IPS-11a (cell line): ENCODE measurements around the gene HSH2D.
"Not testable (repeated sequence)": the region's sequence is repeated elsewhere in the genome, so short reads cannot be mapped to it uniquely, and the experiment has no call there.

ENCODE experiments used
- H3K4me3 ChIP-seq: one replicate; pipeline ENCODE4 v1.5.1; 2013; ENCODE audit warnings: low read depth, low read length, control low read depth

The HSH2D gene

DNA sequence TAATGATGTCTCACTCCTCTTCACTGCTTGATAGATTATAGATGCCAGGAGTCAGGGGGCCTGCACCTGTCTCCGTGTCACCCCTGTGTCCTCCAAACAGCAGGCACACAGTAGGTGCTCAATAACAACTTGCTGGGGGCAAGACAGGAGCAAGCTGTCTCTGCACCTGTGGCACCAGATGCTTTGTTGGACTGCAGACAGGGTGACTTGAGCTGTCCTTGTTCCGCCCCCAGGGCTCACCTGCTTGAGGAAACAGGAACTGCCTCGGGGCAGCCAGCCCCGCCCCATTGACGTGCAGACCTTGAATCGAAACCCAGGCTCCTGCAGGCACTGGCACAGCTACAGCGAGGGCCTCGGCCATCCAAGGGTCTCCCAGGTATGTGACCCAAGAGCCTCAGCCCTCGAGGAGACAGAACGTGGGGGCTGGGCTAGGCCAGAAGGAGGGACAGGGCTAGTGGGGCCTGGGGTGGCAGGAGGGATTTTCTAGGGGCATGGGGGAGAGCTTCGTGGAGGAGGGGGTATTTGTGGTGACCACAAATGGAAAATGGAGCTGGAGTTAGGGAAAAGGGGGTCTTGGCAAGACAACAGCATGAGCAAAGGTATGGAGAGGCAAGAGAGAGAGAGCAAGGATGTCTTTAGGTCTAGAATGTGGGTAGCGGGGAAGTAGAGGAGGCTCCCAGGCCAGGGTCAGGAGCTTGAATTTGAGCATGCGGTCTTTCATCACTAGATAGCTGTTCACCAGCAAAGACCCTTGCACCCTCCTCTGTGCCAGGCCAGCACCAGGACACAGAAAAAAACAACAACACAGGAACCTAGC, at the start of gene HSH2D:
Gene HSH2D (plus strand): TSS at position 287 of the 817 bp plus-strand sequence. CDS start 5,066 bp downstream, outside the sequence.
- no peak within 1 kb of the TSS for H3K4me3 ChIP-seq

GRCh38 chr19:16094360-16095070, 49.0 kb upstream of the HSH2D start:
- H3K4me3 ChIP-seq = no peak overlapping the region

DNA sequence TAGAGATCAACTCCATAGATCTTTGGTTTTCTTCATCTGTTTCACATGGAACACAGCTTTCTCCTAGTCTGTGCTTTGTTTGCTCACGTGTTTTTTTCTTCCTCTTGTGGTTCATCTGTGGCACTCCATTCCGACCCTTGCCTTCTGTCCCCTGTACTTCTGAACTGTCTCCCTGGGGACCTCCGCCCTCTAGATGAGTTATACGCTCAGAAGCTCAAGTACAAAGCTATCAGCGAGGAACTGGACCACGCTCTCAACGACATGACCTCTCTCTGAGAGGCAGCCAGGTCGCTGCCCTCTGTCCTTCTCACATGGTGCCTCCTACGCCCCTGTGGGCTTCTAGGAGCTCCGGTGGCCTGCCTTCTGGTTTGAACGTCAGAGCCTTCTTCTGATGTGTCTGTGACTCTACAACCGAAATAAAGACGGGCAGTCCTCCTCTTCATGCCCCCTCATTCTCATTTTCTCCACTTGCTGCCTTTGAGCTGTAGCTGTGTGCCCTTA, 48.4 kb upstream of the HSH2D start:
- H3K4me3 ChIP-seq = no peak overlapping the region

- H3K4me3 ChIP-seq = no peak overlapping the region
Measured at GRCh38 chr19:16096280-16096855, 47.1 kb upstream of the HSH2D start.

- H3K4me3 ChIP-seq = no peak overlapping the region
Measured at GRCh38 chr19:16098416-16098768, 45.1 kb upstream of the HSH2D start.

DNA sequence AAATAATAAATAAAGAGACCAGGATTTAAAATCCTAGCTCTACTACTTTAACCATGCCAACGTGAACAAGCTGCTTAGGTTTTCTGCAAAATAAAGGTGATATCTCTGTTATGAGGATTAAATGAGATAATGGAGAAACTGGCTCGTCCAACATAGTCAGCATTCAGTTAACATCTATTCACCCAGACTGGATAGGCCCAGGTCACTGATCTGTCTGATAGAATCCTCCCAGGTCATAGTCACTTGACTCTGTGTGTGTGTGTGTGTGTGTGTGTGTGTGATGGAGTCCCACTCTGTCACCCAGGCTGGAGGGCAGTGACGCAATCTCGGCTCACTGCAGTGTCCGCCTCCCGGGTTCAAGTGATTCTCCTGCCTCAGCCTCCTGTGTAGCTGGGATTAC, 44.7 kb upstream of the HSH2D start:
- H3K4me3 ChIP-seq = no peak overlapping the region

DNA sequence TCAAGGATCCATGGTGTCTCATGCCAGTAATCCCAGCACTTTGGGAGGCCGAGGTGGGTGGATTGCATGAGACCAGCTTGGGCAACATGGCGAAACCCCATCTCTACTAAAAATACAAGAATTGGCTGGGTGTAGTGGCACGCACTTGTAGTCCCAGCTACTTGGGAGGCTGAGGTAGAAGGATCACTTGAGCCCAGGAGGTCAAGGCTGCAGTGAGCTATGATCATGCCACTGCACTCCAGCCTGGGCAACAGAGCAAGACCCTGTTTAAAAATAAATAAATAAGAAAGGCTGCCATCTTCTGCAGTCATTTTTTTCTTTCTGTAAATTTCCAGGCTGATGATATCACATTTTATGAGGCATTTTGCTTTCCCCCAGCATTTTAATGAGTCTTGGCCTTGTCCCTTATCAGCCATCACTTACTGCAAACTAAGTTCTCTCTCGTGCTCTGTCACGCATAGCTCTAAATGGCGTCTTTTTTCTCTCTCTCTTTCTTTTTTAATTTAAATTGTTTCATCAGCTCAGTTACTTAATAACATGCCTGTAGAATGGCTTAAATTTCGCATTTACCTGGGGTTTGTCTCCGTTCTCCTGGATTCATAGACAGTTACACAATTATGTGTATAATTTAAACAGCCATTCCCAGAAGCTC, 44.0 kb upstream of the HSH2D start:
- H3K4me3 ChIP-seq = not testable (repeated sequence)

- no peak overlapping the region for H3K4me3 ChIP-seq
Measured at GRCh38 chr19:16100524-16100923, 43.0 kb upstream of the HSH2D start.

DNA sequence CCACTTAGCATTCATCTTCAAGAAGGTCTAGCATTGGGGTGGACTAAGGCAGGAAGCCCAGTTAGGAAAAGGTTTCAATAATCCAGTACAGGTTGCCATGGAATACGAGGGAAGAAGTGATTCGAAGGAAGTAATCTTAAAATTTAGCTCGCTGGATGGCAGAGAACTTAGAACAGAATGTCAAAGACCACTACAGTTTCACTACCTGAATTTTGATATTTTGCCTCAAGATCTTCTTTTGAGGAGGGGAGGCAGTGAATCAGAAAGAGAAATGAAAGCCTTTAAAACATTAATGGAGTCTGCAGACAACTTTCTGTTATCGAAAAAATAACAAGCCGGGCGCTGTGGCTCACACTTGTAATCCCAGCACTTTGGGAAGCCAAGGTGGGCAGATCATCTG, 38.8 kb upstream of the HSH2D start:
- no peak overlapping the region for H3K4me3 ChIP-seq

- H3K4me3 ChIP-seq = no peak overlapping the region
Measured at GRCh38 chr19:16106121-16106520, 37.4 kb upstream of the HSH2D start.

DNA sequence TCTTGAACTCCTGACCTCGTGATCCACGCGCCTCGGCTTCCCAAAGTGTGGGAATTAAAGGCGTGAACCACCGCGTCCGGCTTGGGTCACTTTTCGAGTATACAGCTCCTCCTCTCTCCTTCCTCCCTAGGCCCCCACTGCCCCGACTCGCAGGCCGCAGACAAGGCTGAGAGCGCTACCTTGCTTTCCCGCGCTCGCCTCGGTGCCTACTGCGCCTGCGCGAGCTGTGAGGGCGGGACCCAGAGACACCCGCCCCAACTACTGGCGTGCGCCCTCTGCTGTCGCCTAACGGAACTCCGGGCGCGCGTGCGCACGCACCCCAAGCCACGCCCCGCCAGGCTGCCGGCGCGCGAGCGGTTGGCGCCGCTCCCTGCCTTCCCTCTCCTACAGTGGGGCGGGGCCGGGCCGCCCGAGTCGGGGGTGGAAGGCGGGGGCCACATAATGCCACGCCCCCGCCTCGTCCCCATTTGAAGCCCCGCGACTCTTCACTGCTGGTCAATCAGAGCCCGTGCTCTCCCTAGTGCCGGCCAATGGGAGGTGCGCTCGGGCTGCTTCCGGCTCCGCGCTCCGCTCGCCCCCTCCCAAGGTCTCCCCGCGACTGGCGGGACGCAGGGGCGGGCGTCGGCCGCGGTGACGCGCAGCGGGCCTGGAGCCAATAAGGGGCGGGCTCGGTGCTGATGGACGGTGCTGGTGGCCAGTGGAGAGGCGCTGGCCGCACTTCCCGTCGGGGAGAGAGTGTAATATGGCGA, 32.2 kb upstream of the HSH2D start, which contains the start of gene RAB8A:
Gene RAB8A (plus strand): TSS at position 730 of the 749 bp plus-strand sequence. CDS start 13 bp downstream, at position 743.
- peak within 1 kb of the TSS; percentile 97 for H3K4me3 ChIP-seq

DNA sequence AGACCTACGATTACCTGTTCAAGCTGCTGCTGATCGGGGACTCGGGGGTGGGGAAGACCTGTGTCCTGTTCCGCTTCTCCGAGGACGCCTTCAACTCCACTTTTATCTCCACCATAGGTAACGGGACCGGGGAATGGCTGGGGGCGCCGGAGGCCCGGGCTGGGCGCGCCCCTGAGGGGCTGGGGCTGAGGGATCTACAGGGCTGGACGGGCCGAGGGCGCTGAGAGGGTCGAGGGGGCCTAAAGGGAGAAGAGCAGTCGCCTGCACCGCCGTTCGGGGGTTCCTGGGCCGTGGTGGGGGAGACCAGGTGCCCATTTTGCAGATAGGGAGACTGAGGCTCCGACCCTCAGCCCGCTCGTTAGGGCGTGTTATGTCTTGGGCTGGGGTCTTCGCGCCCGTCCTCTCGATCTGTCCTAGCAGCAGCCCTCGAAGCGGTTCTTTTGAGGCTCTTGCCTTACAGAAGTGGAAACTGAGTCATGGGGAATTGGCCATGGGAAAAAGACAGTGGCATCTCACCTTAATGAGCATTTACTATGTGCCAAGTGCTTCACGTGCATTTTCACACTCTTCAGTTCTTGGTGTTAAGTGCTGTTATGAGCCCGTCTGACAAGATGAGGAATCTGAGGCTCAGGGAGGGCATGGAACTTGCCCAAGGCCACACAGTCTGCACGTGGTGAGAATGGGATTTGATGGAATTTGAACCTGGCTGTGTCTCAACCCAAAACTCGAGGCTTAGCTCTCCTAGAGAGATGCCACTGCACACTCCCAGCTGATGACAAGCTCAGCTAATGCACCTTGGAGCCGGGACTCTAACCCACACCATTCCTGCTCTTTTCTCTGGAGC, 31.4 kb upstream of the HSH2D start:
- H3K4me3 ChIP-seq = peak overlapping the region; percentile 97

DNA sequence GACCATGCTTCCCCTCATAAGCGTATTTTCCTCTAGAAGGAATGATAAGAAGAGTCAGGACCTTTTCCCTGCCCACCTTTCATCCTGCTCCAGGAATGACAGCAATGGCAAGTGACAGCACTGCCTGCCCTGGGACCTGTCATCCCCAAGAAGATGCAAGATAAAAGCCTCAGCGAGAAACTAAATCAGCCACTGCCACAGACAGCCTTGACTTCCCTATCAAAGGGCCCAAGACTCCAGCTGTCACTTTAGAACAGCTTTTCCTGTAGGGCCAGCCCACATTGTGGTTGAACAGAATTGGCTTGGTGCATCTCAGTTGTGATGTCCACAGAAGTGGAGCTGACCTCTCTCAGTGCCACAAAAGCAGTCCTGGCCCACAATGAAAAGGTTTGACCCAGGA, 30.7 kb upstream of the HSH2D start:
- H3K4me3 ChIP-seq = no peak overlapping the region

- no peak overlapping the region for H3K4me3 ChIP-seq
Measured at GRCh38 chr19:16113727-16114126, 29.8 kb upstream of the HSH2D start.

DNA sequence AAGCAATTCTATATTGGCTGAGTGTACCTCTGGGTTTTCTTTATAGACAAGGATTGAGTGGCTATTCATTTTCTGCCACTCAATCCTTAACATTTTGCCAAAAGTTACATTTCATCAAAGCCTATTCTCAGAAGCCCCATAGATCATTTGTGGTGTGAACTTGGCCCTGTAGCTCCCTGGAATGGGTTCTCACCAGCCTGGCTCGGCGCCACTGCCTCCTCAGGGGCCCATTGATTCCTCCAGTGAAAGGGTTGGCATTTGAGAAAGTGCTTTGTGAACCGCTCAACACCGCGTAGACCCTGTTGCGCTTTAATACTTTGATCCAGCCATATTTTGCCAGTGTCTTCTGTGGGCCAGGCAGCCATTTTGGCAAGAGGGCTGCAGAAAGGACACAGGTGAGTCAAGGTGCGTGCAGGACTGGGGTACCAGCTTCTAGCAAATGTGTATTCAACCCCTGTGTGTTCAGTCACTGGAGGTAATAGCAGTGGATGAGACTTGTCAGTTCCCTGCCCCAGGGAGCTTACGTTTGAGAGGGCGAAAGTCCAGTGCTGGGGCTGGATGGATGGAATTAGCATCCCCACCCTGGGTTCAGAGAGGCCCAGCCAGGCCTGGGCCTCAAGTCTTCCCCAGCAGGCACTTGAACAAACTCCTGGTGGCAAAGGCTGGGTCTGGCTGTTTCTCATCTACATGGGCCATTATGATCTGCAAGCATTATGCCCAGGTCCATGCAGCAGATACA, 28.0 kb upstream of the HSH2D start:
- H3K4me3 ChIP-seq = no peak overlapping the region

DNA sequence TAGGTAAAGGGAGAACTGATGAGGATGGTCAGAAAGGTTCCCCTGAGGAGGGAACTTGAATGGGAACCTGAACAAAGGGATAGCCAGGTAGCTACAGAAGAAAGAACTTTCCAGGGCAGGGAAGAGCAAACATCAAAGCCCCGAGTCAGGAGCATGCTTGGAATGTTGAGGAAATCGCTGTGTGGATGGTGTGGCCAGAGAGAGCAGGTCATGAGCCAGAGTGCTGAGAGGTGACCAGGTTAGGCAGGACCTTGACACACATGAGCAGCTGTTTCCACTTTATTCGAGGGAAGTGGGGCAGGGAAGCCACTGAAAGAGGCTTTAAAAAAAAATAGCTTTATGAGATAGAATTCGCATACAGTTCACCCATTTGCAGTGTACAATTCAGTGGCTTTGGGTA, 27.4 kb upstream of the HSH2D start:
- H3K4me3 ChIP-seq = no peak overlapping the region

DNA sequence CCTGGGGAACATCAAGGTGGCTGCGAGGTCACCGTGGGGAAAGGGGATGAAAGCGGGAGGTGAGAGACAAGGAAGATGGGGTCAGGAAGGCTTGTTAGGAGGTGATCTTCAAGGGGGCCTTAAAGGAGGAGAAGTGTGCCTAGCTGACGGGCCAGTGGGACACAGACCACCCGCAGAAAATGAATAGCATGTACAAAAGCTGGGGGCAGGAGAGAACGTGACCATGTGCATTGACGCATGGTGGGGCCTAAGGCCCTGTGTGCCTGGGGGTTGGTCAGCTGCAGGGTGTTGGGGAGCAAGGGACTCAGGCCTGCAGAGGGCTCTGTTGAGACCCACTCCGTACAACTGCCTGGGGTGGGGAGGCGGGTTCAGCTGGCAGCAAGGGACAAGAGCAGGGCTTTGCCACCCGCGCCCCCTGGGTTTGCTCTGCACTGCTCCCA, 25.9 kb upstream of the HSH2D start:
- H3K4me3 ChIP-seq = no peak overlapping the region

GRCh38 chr19:16118489-16119033, 24.9 kb upstream of the HSH2D start:
- no peak overlapping the region for H3K4me3 ChIP-seq
